Right lobe of liver (tissue), 4 donors: ENCODE measurements around the gene XPO1.
"Not testable (repeated sequence)": the region's sequence is repeated elsewhere in the genome, so short reads cannot be mapped to it uniquely, and the experiment has no call there.

Experiments
- POLR2A ChIP-seq: fragments of 450-650 bp; IDR thresholded peaks from one replicate; pipeline ENCODE4 v1.6.1; 2017; ENCODE audit warnings: antibody characterized with exemption, mild to moderate bottlenecking
- TF ChIP-seq, protein P1 (sequence below), 4 donors: fragments of 200-600 bp in 3 of 4; fragments of 450-650 bp in 1 of 4; IDR thresholded peaks; one replicate each; pipeline versions ENCODE4 v1.5.1 to v1.8.0; 2016 to 2022; ENCODE audit warnings: antibody characterized with exemption in 4 of 4, mild to moderate bottlenecking in 2 of 4
- donor health status: DM: no; HTN: no; CAD: no.
- donor health status: DM: no; HTN: no; CAD: no.
- donor health status: DM: no; HTN: yes; CAD: no.

DNA sequence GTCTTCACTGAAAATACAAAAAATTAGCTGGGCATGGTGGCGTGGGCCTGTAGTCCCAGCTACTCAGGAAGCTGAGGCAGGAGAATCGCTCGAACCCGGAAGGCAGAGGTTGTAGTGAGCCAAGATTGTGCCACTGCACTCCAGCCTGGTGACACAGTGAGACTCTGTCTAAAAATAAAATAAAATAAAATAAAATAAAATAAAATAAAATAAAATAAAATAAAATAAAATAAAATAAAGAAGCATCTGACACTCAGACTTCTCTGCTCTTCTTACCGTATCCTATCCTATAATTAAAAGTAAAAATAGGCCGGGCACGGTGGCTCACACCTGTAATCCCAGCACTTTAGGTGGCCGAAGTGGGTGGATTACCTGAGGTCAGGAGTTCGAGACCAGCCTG, 46.2 kb upstream of the XPO1 start:
- TF ChIP-seq, protein P1, sequence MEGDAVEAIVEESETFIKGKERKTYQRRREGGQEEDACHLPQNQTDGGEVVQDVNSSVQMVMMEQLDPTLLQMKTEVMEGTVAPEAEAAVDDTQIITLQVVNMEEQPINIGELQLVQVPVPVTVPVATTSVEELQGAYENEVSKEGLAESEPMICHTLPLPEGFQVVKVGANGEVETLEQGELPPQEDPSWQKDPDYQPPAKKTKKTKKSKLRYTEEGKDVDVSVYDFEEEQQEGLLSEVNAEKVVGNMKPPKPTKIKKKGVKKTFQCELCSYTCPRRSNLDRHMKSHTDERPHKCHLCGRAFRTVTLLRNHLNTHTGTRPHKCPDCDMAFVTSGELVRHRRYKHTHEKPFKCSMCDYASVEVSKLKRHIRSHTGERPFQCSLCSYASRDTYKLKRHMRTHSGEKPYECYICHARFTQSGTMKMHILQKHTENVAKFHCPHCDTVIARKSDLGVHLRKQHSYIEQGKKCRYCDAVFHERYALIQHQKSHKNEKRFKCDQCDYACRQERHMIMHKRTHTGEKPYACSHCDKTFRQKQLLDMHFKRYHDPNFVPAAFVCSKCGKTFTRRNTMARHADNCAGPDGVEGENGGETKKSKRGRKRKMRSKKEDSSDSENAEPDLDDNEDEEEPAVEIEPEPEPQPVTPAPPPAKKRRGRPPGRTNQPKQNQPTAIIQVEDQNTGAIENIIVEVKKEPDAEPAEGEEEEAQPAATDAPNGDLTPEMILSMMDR (IDR thresholded peaks at IDR 0.05), result not testable (repeated sequence)
- TF ChIP-seq POLR2A, result not testable (repeated sequence)
